Femur (tissue), 1 donor: Measurements from ENCODE around the gene CDC34.

Experiments
- DNase-seq: peaks from one replicate; pipeline ENCODE4 v3.0.0-alpha.2; 2017

CDC34 gene

DNA sequence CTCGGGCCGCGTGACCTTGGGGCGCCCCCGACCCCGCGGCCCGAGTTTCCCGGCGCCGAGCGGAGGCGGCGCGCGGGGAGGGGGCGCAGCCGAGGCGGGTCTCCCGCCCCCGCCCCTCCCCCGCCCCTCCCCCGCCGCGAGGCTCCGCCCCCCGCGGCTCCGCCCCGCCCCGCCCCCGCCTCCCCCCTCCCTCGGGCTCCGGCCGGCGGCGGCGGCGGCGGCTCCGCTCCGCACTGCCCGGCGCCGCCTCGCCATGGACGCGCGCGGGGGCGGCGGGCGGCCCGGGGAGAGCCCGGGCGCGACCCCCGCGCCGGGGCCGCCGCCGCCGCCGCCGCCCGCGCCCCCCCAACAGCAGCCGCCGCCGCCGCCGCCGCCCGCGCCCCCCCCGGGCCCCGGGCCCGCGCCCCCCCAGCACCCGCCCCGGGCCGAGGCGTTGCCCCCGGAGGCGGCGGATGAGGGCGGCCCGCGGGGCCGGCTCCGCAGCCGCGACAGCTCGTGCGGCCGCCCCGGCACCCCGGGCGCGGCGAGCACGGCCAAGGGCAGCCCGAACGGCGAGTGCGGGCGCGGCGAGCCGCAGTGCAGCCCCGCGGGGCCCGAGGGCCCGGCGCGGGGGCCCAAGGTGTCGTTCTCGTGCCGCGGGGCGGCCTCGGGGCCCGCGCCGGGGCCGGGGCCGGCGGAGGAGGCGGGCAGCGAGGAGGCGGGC, 58.3 kb downstream of the CDC34 start, which contains the start of gene HCN2:
TSS of gene HCN2 (plus strand) at position 189 of the 703 bp plus-strand sequence. CDS start at position 254, 65 bp downstream.
- no peak for DNase-seq

GRCh38 chr19:590396-590745, 58.8 kb downstream of the CDC34 start:
- DNase-seq = no peak

DNA sequence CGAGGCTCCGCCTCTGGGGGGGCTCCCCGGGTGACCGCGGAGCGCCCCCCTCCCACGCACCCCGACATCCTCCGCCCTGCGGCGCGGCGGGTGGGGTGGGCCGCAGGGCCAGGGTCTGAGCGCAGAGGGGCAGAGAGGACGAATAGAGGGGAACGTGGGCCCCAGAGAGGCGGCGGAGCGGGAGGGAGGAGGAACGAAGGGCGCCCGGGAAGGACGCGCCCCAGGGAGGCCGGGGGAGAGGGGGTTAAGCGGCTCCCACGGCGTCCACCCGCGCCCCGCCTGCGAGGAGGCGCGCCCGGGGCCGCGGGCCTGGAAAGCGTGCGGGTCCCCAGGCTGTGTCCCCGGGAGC, 59.2 kb downstream of the CDC34 start:
- DNase-seq = no peak

GRCh38 chr19:591099-591958, 59.8 kb downstream of the CDC34 start:
- no peak for DNase-seq
